Peyer's patch (tissue), 4 donors: ENCODE measurements around the gene PRKCA. TPM values are rescaled to one million over a fixed set of nuclear protein-coding genes. Genes with fewer than 3 reads are reported as not detected.

Experiments
- DNase-seq, 3 donors: peaks; one replicate each; pipeline ENCODE4 v3.0.0-alpha.2; 2017 to 2019
- H3K27ac ChIP-seq, 4 donors: fragments of 200-600 bp; sonication (generic); one replicate each; pipeline ENCODE4 v1.5.1; 2016 to 2019
- H3K27me3 ChIP-seq, 2 donors: fragments of 200-600 bp; sonication (generic); one replicate each; pipeline ENCODE4 v1.5.1; 2019
- H3K36me3 ChIP-seq, 3 donors: fragments of 200-600 bp; sonication (generic); one replicate each; pipeline ENCODE4 v1.5.1; 2016 to 2019
- H3K4me1 ChIP-seq, 4 donors: fragments of 200-600 bp; sonication (generic); one replicate each; pipeline ENCODE4 v1.5.1; 2016 to 2019
- H3K4me3 ChIP-seq, 4 donors: fragments of 200-600 bp; sonication (generic); 1 replicate in 3 of 4; 2 replicates in 1 of 4; pipeline ENCODE4 v1.5.1; 2016 to 2019; ENCODE audit warnings: mild to moderate bottlenecking in 1 of 4
- H3K9me3 ChIP-seq, 4 donors: fragments of 200-600 bp; sonication (generic); one replicate each; pipeline ENCODE4 v1.5.1; 2016 to 2019; ENCODE audit warnings: mild to moderate bottlenecking in 1 of 4
- CTCF ChIP-seq, 6 experiments: fragments of 450-650 bp in 4 of 6; fragments of 200-600 bp in 2 of 6; sonication (generic) in 1 of 6; IDR thresholded peaks; one replicate each; pipeline ENCODE4 v1.5.1; 2017 to 2019; ENCODE audit warnings: antibody characterized with exemption in 6 of 6, mild to moderate bottlenecking in 3 of 6, moderate library complexity in 1 of 6
- POLR2A ChIP-seq, 2 donors: fragments of 450-650 bp; IDR thresholded peaks; one replicate each; pipeline ENCODE4 v1.5.1; 2017; ENCODE audit warnings: antibody characterized with exemption in 2 of 2, mild to moderate bottlenecking in 2 of 2, moderate library complexity in 2 of 2
- total RNA-seq, 4 donors: library from RNA; depleted of rRNA; stranded (reverse); fragments of >200 nt; gene quantifications; one replicate each; pipeline ENCODE4 v1.1.0, GENCODE V29; 2016

Gene PRKCA
- total RNA-seq, 4 donors from 2014 or later = 32.2 to 47.0 (median 43.5) TPM

GRCh38 chr17:66675273-66675990, 373.0 kb downstream of the PRKCA start:
- peak overlapping the region in 1 of 4 donors; percentile 73 for H3K27ac ChIP-seq
- DNase-seq = no peak

GRCh38 chr17:66675991-66676371, 373.6 kb downstream of the PRKCA start:
- no peaks in the 10 kb centered on the region for H3K27me3 ChIP-seq
- H3K36me3 ChIP-seq = no peaks in the 10 kb centered on the region
- H3K27ac ChIP-seq = peak overlapping the region in 3 of 4 donors; percentile 14 to 73 (median 43)
- H3K4me3 ChIP-seq = no peak overlapping the region
- no peaks in the 10 kb centered on the region for H3K9me3 ChIP-seq
- peaks cover 0 to 11% (median 0%) of the 10 kb centered on the region in 4 donors for H3K4me1 ChIP-seq
- no peak for TF ChIP-seq CTCF (IDR thresholded peaks at IDR 0.05)
- no peak for TF ChIP-seq POLR2A (IDR thresholded peaks at IDR 0.05)
- DNase-seq = no peak

More at GRCh38 chr17:66675273-66675990, 373.0 kb downstream of the PRKCA start:
- Histone ChIP-seq H3K27me3 (no peaks in the 10 kb centered on the region), H3K9me3 (no peaks in the 10 kb centered on the region), H3K4me1 (peaks cover 0 to 11% (median 0%) of the 10 kb centered on the region in 4 donors), H3K4me3 (no peak overlapping the region), H3K36me3 (no peaks in the 10 kb centered on the region)
- TF ChIP-seq POLR2A (IDR thresholded peaks at IDR 0.05) = no peak
- TF ChIP-seq CTCF (IDR thresholded peaks at IDR 0.05) = no peak

- Histone ChIP-seq H3K9me3 (no peaks in the 10 kb centered on the region), H3K36me3 (no peaks in the 10 kb centered on the region), H3K27me3 (no peaks in the 10 kb centered on the region), H3K4me3 (peak overlapping the region in 1 of 4 donors; percentile 30), H3K27ac (peak overlapping the region in 3 of 4 donors; percentile 43 to 73 (median 44)), H3K4me1 (peaks cover 0 to 11% (median 0%) of the 10 kb centered on the region in 4 donors)
- DNase-seq = peak in 2 of 3 donors; percentile 83 to 85
- peak in 1 of 2 donors; percentile 31 for TF ChIP-seq POLR2A (IDR thresholded peaks at IDR 0.05)
- no peak for TF ChIP-seq CTCF (IDR thresholded peaks at IDR 0.05)
These were observed 374.0 kb downstream of the PRKCA start for GRCh38 chr17:66676421-66676820.

GRCh38 chr17:66677201-66677981, 375.0 kb downstream of the PRKCA start:
- no peak overlapping the region for H3K4me3 ChIP-seq
- DNase-seq = no peak
- H3K27ac ChIP-seq = peak overlapping the region in 2 of 4 donors; percentile 43 to 44
- TF ChIP-seq CTCF (IDR thresholded peaks at IDR 0.05) (no peak), POLR2A (IDR thresholded peaks at IDR 0.05) (no peak)
- no peaks in the 10 kb centered on the region for H3K9me3 ChIP-seq
- no peaks in the 10 kb centered on the region for H3K36me3 ChIP-seq
- H3K27me3 ChIP-seq = no peaks in the 10 kb centered on the region
- peaks cover 0 to 11% (median 0%) of the 10 kb centered on the region in 4 donors for H3K4me1 ChIP-seq

DNA sequence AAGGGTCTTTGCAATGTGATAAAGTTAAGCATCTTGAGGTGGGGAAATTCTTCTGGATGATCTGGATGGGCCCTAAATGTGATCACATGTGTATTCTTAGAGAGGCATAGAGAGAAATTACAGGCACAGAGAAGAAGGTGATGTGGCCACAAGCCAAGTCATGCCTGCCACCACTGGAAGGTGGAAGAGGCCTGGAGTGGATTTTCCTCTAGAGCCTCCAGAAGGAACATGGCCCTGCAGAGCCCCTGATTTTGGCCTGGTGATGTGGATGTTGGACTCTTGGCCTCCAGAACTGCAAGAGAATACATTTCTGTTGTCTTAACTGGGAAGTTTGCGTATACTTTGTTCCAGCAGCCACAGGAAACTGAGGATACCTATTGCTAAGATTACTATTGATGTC, 375.6 kb downstream of the PRKCA start:
- no peak for TF ChIP-seq POLR2A (IDR thresholded peaks at IDR 0.05)
- TF ChIP-seq CTCF (IDR thresholded peaks at IDR 0.05) = no peak
- DNase-seq = no peak
- no peak overlapping the region for H3K27ac ChIP-seq
- no peak overlapping the region for H3K4me3 ChIP-seq
- H3K27me3 ChIP-seq = no peaks in the 10 kb centered on the region
- no peaks in the 10 kb centered on the region for H3K9me3 ChIP-seq
- peaks cover 0 to 11% (median 0%) of the 10 kb centered on the region in 4 donors for H3K4me1 ChIP-seq
- no peaks in the 10 kb centered on the region for H3K36me3 ChIP-seq
